Measurements from ENCODE around the gene SCRT2.

The SCRT2 gene

GRCh38 chr20:635893-636338 lies 39.7 kb downstream of the SCRT2 start:
- DNase-seq (ENCODE audit: insufficient read length, low spot score) (no peak), FAIRE-seq (no peak)

GRCh38 chr20:635028-635892 lies 40.3 kb downstream of the SCRT2 start:
- no peak for FAIRE-seq
- no peak for DNase-seq (ENCODE audit: insufficient read length, low spot score)

DNA sequence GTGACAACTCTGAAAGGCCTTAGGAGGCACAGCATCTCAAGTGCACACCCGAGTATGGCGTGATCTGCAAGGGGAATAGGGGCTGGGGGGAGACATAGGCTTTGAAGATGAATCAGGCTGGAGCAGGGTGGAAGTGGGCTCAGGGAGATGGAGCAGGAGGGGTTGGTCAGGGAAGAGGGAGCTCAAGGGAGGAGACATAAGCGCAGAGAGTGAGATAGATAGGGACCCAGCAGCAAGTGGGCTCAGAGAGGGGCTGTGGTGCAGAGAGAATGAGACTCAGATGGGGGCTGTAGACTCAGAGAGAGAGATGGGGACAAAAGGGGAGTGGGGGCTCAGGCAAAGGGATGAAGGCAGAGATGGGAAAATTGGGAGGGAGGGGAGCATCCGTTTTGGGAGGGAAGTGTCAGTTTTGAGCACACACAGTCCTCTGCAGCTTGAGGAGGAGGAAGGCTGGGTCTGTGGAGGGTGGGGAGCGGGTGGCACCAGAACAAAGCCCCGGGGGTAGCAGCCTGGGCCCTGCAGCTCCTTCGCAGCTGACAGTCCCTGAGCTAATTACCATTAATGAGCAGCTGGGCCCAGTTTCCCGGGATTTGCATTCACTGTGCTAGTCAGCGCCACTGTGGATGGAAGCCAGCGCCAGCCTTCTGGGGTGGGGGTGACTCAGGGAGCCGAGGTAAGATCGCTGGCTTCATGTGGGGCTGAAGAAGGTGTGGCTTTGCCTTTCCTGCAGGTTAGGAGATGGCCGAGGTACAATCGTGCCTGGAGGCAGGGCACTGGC lies 41.3 kb downstream of the SCRT2 start:
- FAIRE-seq (no peak), DNase-seq (ENCODE audit: insufficient read length, low spot score) (no peak)

- DNase-seq (ENCODE audit: insufficient read length, low spot score), result no peak
- FAIRE-seq, result no peak
These were observed 44.5 kb downstream of the SCRT2 start for GRCh38 chr20:631101-631500.

- no peak for DNase-seq (ENCODE audit: insufficient read length, low spot score)
- FAIRE-seq, result no peak
These were observed 49.0 kb downstream of the SCRT2 start for GRCh38 chr20:626579-626978.

DNA sequence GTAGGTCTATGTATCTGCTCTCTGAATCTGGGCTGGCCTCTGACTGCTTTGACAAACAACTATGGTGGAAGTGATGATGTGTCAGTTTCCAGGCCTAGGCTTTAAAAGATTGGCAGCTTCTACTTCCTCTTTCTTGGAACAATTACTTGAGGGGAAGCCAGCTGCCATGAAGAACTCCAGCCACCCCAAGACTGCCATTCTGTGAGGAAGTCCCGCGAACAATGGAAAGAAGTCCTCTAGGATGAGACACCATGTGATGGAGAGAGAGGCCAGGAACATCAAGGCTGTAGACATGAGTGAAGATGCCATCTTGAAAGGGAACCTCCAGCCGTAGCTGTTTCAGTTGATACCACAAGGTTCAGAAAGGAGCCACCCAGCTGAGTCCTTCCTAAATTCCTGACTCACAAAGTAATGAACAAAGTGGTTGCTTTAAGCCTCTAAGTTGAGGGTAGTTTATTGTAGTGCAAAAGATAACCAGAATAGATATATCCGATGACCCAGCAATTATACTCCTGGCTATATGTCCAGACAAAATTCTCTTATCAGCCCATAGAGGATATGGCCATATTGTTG lies 50.2 kb downstream of the SCRT2 start:
- FAIRE-seq (no peak), DNase-seq (ENCODE audit: insufficient read length, low spot score) (no peak)

GRCh38 chr20:623704-624103 lies 51.9 kb downstream of the SCRT2 start:
- no peak for FAIRE-seq
- no peak for DNase-seq (ENCODE audit: insufficient read length, low spot score)

DNA sequence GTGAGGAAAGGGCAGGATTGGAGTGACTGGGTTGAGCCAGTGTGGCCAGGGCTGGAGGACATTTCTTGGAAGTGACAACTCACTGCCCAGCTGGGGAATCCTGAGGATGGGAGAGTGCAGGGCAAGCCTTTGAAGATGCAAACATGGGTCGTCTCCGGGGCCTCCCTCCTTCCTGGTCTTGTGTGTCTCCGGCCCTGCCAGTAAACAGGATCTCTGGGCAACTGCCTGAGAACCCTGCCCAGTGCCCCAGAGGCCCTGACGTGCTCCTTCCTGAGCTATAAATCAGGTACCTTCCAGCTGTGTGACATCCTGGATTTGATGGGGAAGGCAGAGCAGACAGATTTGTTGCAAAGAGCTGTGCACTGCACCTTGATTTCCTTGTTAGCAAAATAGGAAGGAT lies 52.6 kb downstream of the SCRT2 start:
- FAIRE-seq, result no peak
- no peak for DNase-seq (ENCODE audit: insufficient read length, low spot score)

- DNase-seq (ENCODE audit: insufficient read length, low spot score) (no peak), FAIRE-seq (no peak)
These were observed 53.4 kb downstream of the SCRT2 start for GRCh38 chr20:622161-622560.

GRCh38 chr20:621125-621756 lies 54.4 kb downstream of the SCRT2 start:
- DNase-seq (ENCODE audit: insufficient read length, low spot score) (no peak), FAIRE-seq (no peak)

DNA sequence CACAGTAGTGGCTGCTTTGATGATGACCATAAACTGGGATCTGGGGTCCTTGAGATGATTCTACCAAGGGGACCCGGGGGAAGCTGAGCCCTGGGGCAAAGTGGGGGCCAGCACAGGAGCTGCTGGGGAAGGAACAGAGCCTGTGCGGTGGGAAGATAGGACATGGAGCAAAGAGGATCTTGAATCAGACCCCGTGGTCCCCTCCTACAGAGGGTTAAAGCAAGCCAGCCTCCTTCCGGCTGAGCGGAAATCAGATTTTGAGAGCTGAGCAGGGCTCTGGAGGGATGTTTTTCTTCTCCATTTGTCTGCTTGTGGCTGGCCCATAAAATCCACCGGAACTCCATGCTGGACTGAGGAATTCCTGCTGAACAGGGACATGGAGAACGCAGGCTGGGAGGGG lies 55.4 kb downstream of the SCRT2 start:
- DNase-seq (ENCODE audit: insufficient read length, low spot score), result no peak
- no peak for FAIRE-seq

DNA sequence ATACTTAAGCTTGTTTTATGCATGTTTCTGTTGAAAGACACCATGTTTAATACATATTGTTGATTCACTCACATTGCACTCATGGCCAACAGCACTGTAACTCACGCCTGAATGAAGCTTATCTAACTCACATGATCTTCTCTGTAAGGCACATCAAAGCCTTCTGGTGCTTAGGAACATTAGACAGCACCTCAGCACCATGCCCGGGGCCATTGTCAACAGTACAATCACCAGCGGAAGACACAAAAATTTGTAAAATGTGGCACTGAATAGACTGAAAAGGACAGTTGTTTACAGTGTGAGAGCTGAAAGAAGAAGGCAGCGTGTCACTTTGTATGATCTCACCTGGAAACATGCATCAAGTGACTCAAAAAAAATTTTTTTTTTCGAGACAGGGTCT lies 56.6 kb downstream of the SCRT2 start:
- FAIRE-seq (no peak), DNase-seq (ENCODE audit: insufficient read length, low spot score) (no peak)

GRCh38 chr20:617934-618690 lies 57.5 kb downstream of the SCRT2 start:
- no peak for FAIRE-seq
- DNase-seq (ENCODE audit: insufficient read length, low spot score), result no peak

- FAIRE-seq (no peak), DNase-seq (ENCODE audit: insufficient read length, low spot score) (no peak)
These were observed 60.1 kb downstream of the SCRT2 start for GRCh38 chr20:615514-615913.

GRCh38 chr20:611843-612185 lies 63.8 kb downstream of the SCRT2 start:
- DNase-seq (ENCODE audit: insufficient read length, low spot score), result no peak
- FAIRE-seq, result no peak

Data from GM19239 (cell line).